HCT116 (cell line): Measurements from ENCODE around the gene CIDEA. TPM values are rescaled to one million over a fixed set of nuclear protein-coding genes. Genes with fewer than 3 reads are reported as not detected.

Experiments
- ATAC-seq: fragments of 200-7000 bp; cut with Tn5 transposase; 2 replicates; pipeline ENCODE4 v1.9.1; 2020; ENCODE audit warnings: mild to moderate bottlenecking, moderate library complexity
- BruUV-seq: library from RNA; stranded (reverse); fragments of 400-500 nt; replicated peaks from 2 replicates; lab custom pipeline; 2021; lab: Mats Ljungman, UMichigan
- CTCF ChIA-PET: fragments of 300-600 bp; sonication (Branson Sonifier 250); formaldehyde crosslinking; loops from one replicate; lab custom pipeline; 2021; ENCODE audit warnings: antibody characterized with exemption; lab: Charles Lee
- POLR2A ChIA-PET: fragments of 300-600, 350-600 bp; sonication (Branson Sonifier 250); formaldehyde crosslinking; loops from one replicate; lab custom pipeline; 2021; ENCODE audit warnings: antibody characterized with exemption; lab: Charles Lee
- RAD21 ChIA-PET, 2 experiments: fragments of 300-600 bp; sonication (Branson Sonifier 250); formaldehyde crosslinking; loops; one replicate each; lab custom pipeline; 2023; ENCODE audit warnings: low total read pairs in 2 of 2; ENCODE audit not compliant: uncharacterized antibody in 2 of 2, unreplicated experiment in 2 of 2, low non-redundant PET in 1 of 2; lab: Charles Lee
- DNase-seq: peaks from one replicate; pipeline ENCODE4 v3.0.0-alpha.2; 2010; ENCODE audit warnings: low read depth, low spot score
- H2AFZ ChIP-seq: fragments of 200-600 bp; shearing (Covaris generic), sonication (generic); 2 replicates; pipeline ENCODE4 v1.6.1; 2017; ENCODE audit warnings: low read depth, mixed run types, mixed read lengths, antibody characterized with exemption, low read length; ENCODE audit not compliant: poor library complexity, severe bottlenecking
- H3K27ac ChIP-seq: 2 replicates; pipeline ENCODE4 v1.5.1; 2012; ENCODE audit warnings: low read depth, low read length
- H3K27me3 ChIP-seq: fragments of 200-600 bp; sonication (generic); 2 replicates; pipeline ENCODE4 v1.6.1; 2016; ENCODE audit warnings: mixed run types, low read length, mixed read lengths; ENCODE audit not compliant: insufficient read depth
- H3K36me3 ChIP-seq, 2 experiments: fragments of 200-500 bp in 1 of 2; fragments of 200-600 bp in 1 of 2; sonication (Bioruptor generic) in 1 of 2; sonication (generic) in 1 of 2; 2 replicates each; pipeline versions ENCODE4 v1.5.1 to v1.6.1; 2014 to 2016; ENCODE audit warnings: low read length in 2 of 2, inconsistent platforms in 1 of 2, mixed read lengths in 1 of 2, mixed run types in 1 of 2; ENCODE audit not compliant: insufficient read depth in 2 of 2, control insufficient read depth in 1 of 2
- H3K4me1 ChIP-seq, 2 experiments: fragments of 200-600 bp in 1 of 2; sonication (generic) in 1 of 2; 2 replicates each; pipeline versions ENCODE4 v1.5.1 to v1.6.1; 2012 to 2017; ENCODE audit warnings: low read length in 2 of 2, inconsistent platforms in 1 of 2, mild to moderate bottlenecking in 1 of 2, mixed read lengths in 1 of 2, mixed run types in 1 of 2, moderate library complexity in 1 of 2; ENCODE audit not compliant: insufficient read depth in 2 of 2, control insufficient read depth in 1 of 2
- H3K4me2 ChIP-seq: fragments of 200-600 bp; sonication (generic); 2 replicates; pipeline ENCODE4 v1.6.1; 2017; ENCODE audit warnings: mixed run types, low read length, mixed read lengths
- H3K4me3 ChIP-seq, 2 experiments: fragments of 200-600 bp in 1 of 2; sonication (generic) in 1 of 2; replicated peaks in 1 of 2; 2 replicates each; pipeline ENCODE4 v1.5.1; 2011 to 2016; ENCODE audit warnings: low read length in 2 of 2, control low read depth in 1 of 2, low read depth in 1 of 2, mild to moderate bottlenecking in 1 of 2, mixed read lengths in 1 of 2, mixed run types in 1 of 2
- H3K79me2 ChIP-seq: fragments of 200-600 bp; sonication (generic); 2 replicates; pipeline ENCODE4 v1.6.1; 2017; ENCODE audit warnings: mild to moderate bottlenecking, mixed run types, low read length, moderate library complexity, mixed read lengths; ENCODE audit not compliant: insufficient read depth
- H3K9ac ChIP-seq: fragments of 200-600 bp; sonication (generic); 2 replicates; pipeline ENCODE4 v1.6.1; 2016; ENCODE audit warnings: low read length, mixed read lengths
- H3K9me2 ChIP-seq: fragments of 200-600 bp; sonication (generic), shearing (Covaris generic); 2 replicates; pipeline ENCODE4 v1.6.1; 2017; ENCODE audit warnings: mixed run types, mild to moderate bottlenecking, moderate library complexity; ENCODE audit not compliant: insufficient read depth
- H3K9me3 ChIP-seq, 2 experiments: fragments of 200-500 bp in 1 of 2; fragments of 200-600 bp in 1 of 2; sonication (Bioruptor generic) in 1 of 2; sonication (generic) in 1 of 2; 2 replicates each; pipeline ENCODE4 v1.6.1; 2014 to 2017; ENCODE audit warnings: low read length in 2 of 2, mixed read lengths in 2 of 2, inconsistent platforms in 1 of 2, low read depth in 1 of 2, mild to moderate bottlenecking in 1 of 2, mixed run types in 1 of 2, moderate library complexity in 1 of 2; ENCODE audit not compliant: control insufficient read depth in 1 of 2, insufficient read depth in 1 of 2
- H4K20me1 ChIP-seq: fragments of 200-600 bp; sonication (generic), shearing (Covaris generic); 2 replicates; pipeline ENCODE4 v1.6.1; 2017; ENCODE audit warnings: mixed run types, mild to moderate bottlenecking, moderate library complexity; ENCODE audit not compliant: insufficient read depth
- CEBPB ChIP-seq: IDR thresholded peaks from 2 replicates; pipeline ENCODE4 v1.6.1; 2012; ENCODE audit warnings: low read depth
- FOSL1 ChIP-seq: IDR thresholded peaks from 2 replicates; pipeline ENCODE4 v1.6.1; 2012; ENCODE audit warnings: low read depth
- JUND ChIP-seq: IDR thresholded peaks from 2 replicates; pipeline ENCODE4 v1.6.1; 2012
- MAX ChIP-seq: IDR thresholded peaks from 2 replicates; pipeline ENCODE4 v1.6.1; 2012
- REST ChIP-seq: IDR thresholded peaks from 2 replicates; pipeline ENCODE4 v1.6.1; 2012; ENCODE audit warnings: low read depth
- TCF7L2 ChIP-seq: IDR thresholded peaks from 2 replicates; pipeline ENCODE4 v1.7.0; 2011; ENCODE audit warnings: borderline replicate concordance, inconsistent platforms; ENCODE audit not compliant: insufficient read depth, insufficient read length; ENCODE audit errors: extremely low read depth
- ZBTB33 ChIP-seq: IDR thresholded peaks from 2 replicates; pipeline ENCODE4 v1.6.1; 2011; ENCODE audit warnings: mild to moderate bottlenecking, low read length, moderate library complexity; ENCODE audit not compliant: insufficient replicate concordance; ENCODE audit errors: extremely low read depth
- ZFX ChIP-seq: fragments of 450-650 bp; IDR thresholded peaks from 2 replicates; pipeline ENCODE4 v1.6.1; 2017
- intact Hi-C: fragments of 100-400 bp; cut with micrococcal nuclease; formaldehyde crosslinking; loops from 2 replicates; pipeline ENCODE4 v1.10.0; 2022
- total RNA-seq: library from RNA; stranded (reverse); gene quantifications from one replicate; pipeline ENCODE4 v1.2.1, GENCODE V29; 2021; ENCODE audit not compliant: unreplicated experiment

CIDEA gene
- total RNA-seq, 1 experiment from 2014 or later, result not detected

- no peak for TF ChIP-seq REST
- no peak for TF ChIP-seq MAX
- TF ChIP-seq JUND, result no peak
- TF ChIP-seq ZFX, result no peak
Measured at GRCh38 chr18:12254820-12255511, 805 bp downstream of the CIDEA start (continued).

GRCh38 chr18:12255626-12256026, 1.5 kb downstream of the CIDEA start:
- BruUV-seq, result no TSS peak
- Histone ChIP-seq H3K4me2 (peak overlapping the region; percentile 27), H3K9ac (no peak overlapping the region)

More at GRCh38 chr18:12255626-12256026, 1.5 kb downstream of the CIDEA start:
- ChIA-PET POLR2A (interaction anchor here (1.0 kb wide), 1 partner anchor 17 kb away, joined by 3 read pairs; no protein-coding TSS in a partner anchor), RAD21 (no interaction called here), CTCF (interaction anchor here (1.5 to 2.4 kb wide), 2 partner anchors 9 to 16 kb away, joined by 8 to 17 read pairs; no protein-coding TSS in a partner anchor)
- H3K9me2 ChIP-seq, result no peaks in the 10 kb centered on the region
- DNase-seq (peak; percentile 50), ATAC-seq (peak; percentile 65)
- H3K79me2 ChIP-seq, result no peaks in the 10 kb centered on the region
- no peak overlapping the region for H3K27ac ChIP-seq
- no peaks in the 10 kb centered on the region for H3K27me3 ChIP-seq
- H3K4me1 ChIP-seq, result peaks cover 4 to 18% of the 10 kb centered on the region in 2 experiments; a peak in 2 of 4 replicates
- TF ChIP-seq FOSL1 (peak; percentile 51), ZBTB33 (no peak), JUND (peak; percentile 36; the same call in 1 of the 2 replicates), TCF7L2 (no peak), CEBPB (peak; percentile 33; the same call in 1 of the 2 replicates)
- H4K20me1 ChIP-seq, result no peaks in the 10 kb centered on the region
- H3K36me3 ChIP-seq, result no peaks in the 10 kb centered on the region
- H3K4me3 ChIP-seq, result no peak overlapping the region
- intact Hi-C loops, result no loop called here
- peak overlapping the region; percentile 60 for H2AFZ ChIP-seq
- H3K9me3 ChIP-seq, result no peaks in the 10 kb centered on the region
